HG02840 (cell line): ENCODE results near the gene DNASE2B.

ENCODE experiments used
- ATAC-seq: cut with Tn5 transposase; IDR thresholded peaks from one replicate; pipeline ENCODE4 v1.9.1; 2021; ENCODE audit warnings: mild to moderate bottlenecking, moderate library complexity, moderate number of reproducible peaks; ENCODE audit not compliant: unreplicated experiment, low FRiP score

DNASE2B gene

GRCh38 chr1:84398175-84399155, at the start of gene DNASE2B:
Gene DNASE2B, plus strand, starts transcription at chr1:84398484. Its CDS starts 81 bp downstream, at chr1:84398565.
- no peak for ATAC-seq

- ATAC-seq: no peak
Measured at GRCh38 chr1:84348759-84349158, 49.5 kb upstream of the DNASE2B start.

GRCh38 chr1:84350104-84350503, 48.2 kb upstream of the DNASE2B start:
- ATAC-seq: no peak

GRCh38 chr1:84350550-84350949, 47.7 kb upstream of the DNASE2B start:
- ATAC-seq: no peak

GRCh38 chr1:84352298-84353106, 45.8 kb upstream of the DNASE2B start:
- no peak for ATAC-seq

- ATAC-seq: no peak
Measured at GRCh38 chr1:84353695-84354094, 44.6 kb upstream of the DNASE2B start.

GRCh38 chr1:84355556-84355955, 42.7 kb upstream of the DNASE2B start:
- ATAC-seq: no peak

GRCh38 chr1:84356881-84357280, 41.4 kb upstream of the DNASE2B start:
- ATAC-seq: no peak

GRCh38 chr1:84358695-84359094, 39.6 kb upstream of the DNASE2B start:
- ATAC-seq: no peak

- no peak for ATAC-seq
Measured at GRCh38 chr1:84360316-84360715, 38.0 kb upstream of the DNASE2B start.

GRCh38 chr1:84361796-84362195, 36.5 kb upstream of the DNASE2B start:
- no peak for ATAC-seq

- ATAC-seq: no peak
Measured at GRCh38 chr1:84363019-84363418, 35.3 kb upstream of the DNASE2B start.

- no peak for ATAC-seq
Measured at GRCh38 chr1:84363622-84364021, 34.7 kb upstream of the DNASE2B start.

GRCh38 chr1:84365225-84366221, 32.8 kb upstream of the DNASE2B start:
- no peak for ATAC-seq

GRCh38 chr1:84366786-84367185, 31.5 kb upstream of the DNASE2B start:
- no peak for ATAC-seq

- ATAC-seq: no peak
Measured at GRCh38 chr1:84367219-84367618, 31.1 kb upstream of the DNASE2B start.

GRCh38 chr1:84368441-84368840, 29.8 kb upstream of the DNASE2B start:
- no peak for ATAC-seq

GRCh38 chr1:84370266-84370665, 28.0 kb upstream of the DNASE2B start:
- ATAC-seq: no peak

- ATAC-seq: no peak
Measured at GRCh38 chr1:84370831-84371394, 27.4 kb upstream of the DNASE2B start.
